Measurements from ENCODE around the gene NXPE3. TPM values are rescaled to one million over a fixed set of nuclear protein-coding genes. Genes with fewer than 3 reads are reported as not detected.

The NXPE3 gene
- total RNA-seq, 2 donors from 2014 or later = 17.3 to 21.4 TPM

- Mint-ChIP-seq H3K27ac (no peak overlapping the region), H3K9me3 (peaks cover 0 to 3% of the 10 kb centered on the region in 2 donors), H3K36me3 (no peaks in the 10 kb centered on the region)
- DNase-seq (ENCODE audit: low spot score in 2 of 2) = no peak
- ATAC-seq = peak in 1 of 2 donors; percentile 18
These were observed 89.8 kb downstream of the NXPE3 start for GRCh38 chr3:101868534-101869464.

GRCh38 chr3:101870138-101870537, 91.1 kb downstream of the NXPE3 start:
- DNase-seq (ENCODE audit: low spot score in 2 of 2) = no peak
- ATAC-seq = no peak
- H3K36me3 Mint-ChIP-seq = peaks cover 0 to 3% of the 10 kb centered on the region in 2 donors

GRCh38 chr3:101873619-101874018, 94.6 kb downstream of the NXPE3 start:
- H3K36me3 Mint-ChIP-seq = peaks cover 0 to 4% of the 10 kb centered on the region in 2 donors
- no peak for ATAC-seq
- no peak for DNase-seq (ENCODE audit: low spot score in 2 of 2)
- H3K9me3 Mint-ChIP-seq = peaks cover 5 to 6% of the 10 kb centered on the region in 2 donors
- H3K27ac Mint-ChIP-seq = no peak overlapping the region

More at GRCh38 chr3:101870138-101870537, 91.1 kb downstream of the NXPE3 start:
- Mint-ChIP-seq H3K27ac (no peak overlapping the region), H3K9me3 (peaks cover 4 to 6% of the 10 kb centered on the region in 2 donors)

GRCh38 chr3:101876142-101876541, 97.1 kb downstream of the NXPE3 start:
- Mint-ChIP-seq H3K36me3 (peaks cover 0 to 4% of the 10 kb centered on the region in 2 donors), H3K9me3 (peaks cover 5 to 6% of the 10 kb centered on the region in 2 donors), H3K27ac (no peak overlapping the region)
- DNase-seq (ENCODE audit: low spot score in 2 of 2) = no peak
- no peak for ATAC-seq

Other genes with a start within 250 kb of the NXPE3 start
- 10 to 100 TPM; 32.9 to 44.1 TPM for gene TRMT10C, start 217.3 kb upstream of the NXPE3 start, total RNA-seq
- gene PCNP, start 205.0 kb upstream of the NXPE3 start, total RNA-seq = 100 to 1,000 TPM; 199 to 209 TPM
- 10 to 100 TPM; 22.7 to 48.1 TPM for gene ZBTB11, start 102.1 kb upstream of the NXPE3 start, total RNA-seq
- gene RPL24, start 92.5 kb upstream of the NXPE3 start, total RNA-seq = 1,000 to 10,000 TPM; 1,662 to 1,709 TPM
- gene CEP97, start 54.6 kb upstream of the NXPE3 start, total RNA-seq = 10 to 100 TPM; 16.1 to 20.0 TPM
- 10 to 100 TPM; 57.3 to 62.6 TPM for gene NFKBIZ, start 70.3 kb downstream of the NXPE3 start, total RNA-seq

All from activated naive CD4-positive, alpha-beta T cell treated with anti-CD3 and anti-CD28 coated beads, Interleukin-2, amount 50 U/mL, for 72 hours (primary cell).